H1 (cell line): ENCODE results near the gene GABBR1.

Source experiments
- BCL11A ChIP-seq, 2 experiments: IDR thresholded peaks; one replicate each; pipeline ENCODE4 v1.6.1; 2011; ENCODE audit warnings: low read depth in 2 of 2, low read length in 2 of 2, mild to moderate bottlenecking in 2 of 2
- BRCA1 ChIP-seq: IDR thresholded peaks from 2 replicates; pipeline ENCODE4 v1.6.1; 2012; ENCODE audit warnings: low read depth, low read length, improper control_type of control experiment
- CHD2 ChIP-seq: IDR thresholded peaks from 2 replicates; pipeline ENCODE4 v1.6.1; 2012; ENCODE audit warnings: low read length, improper control_type of control experiment
- CREB1 ChIP-seq: IDR thresholded peaks from 2 replicates; pipeline ENCODE4 v1.6.1; 2012; ENCODE audit warnings: inconsistent platforms
- JUN ChIP-seq: IDR thresholded peaks from 2 replicates; pipeline ENCODE4 v1.6.1; 2011; ENCODE audit warnings: low read depth, mild to moderate bottlenecking, improper control_type of control experiment, low read length
- KDM1A ChIP-seq: fragments of 200-600, 300-600 bp; sonication (generic); IDR thresholded peaks from 2 replicates; pipeline ENCODE4 v1.7.1; 2016; ENCODE audit warnings: mild to moderate bottlenecking, low read length, borderline replicate concordance
- POLR2A ChIP-seq, 2 experiments: IDR thresholded peaks; 1 replicate in 1 of 2; 2 replicates in 1 of 2; pipeline ENCODE4 v1.6.1; 2011; ENCODE audit warnings: low read depth in 2 of 2, low read length in 2 of 2, mild to moderate bottlenecking in 2 of 2; ENCODE audit errors: control extremely low read depth in 1 of 2
- POLR2AphosphoS5 ChIP-seq: IDR thresholded peaks from 2 replicates; pipeline ENCODE4 v1.6.1; 2011; ENCODE audit warnings: low read depth, low read length
- SP1 ChIP-seq: IDR thresholded peaks from 2 replicates; pipeline ENCODE4 v1.6.1; 2011; ENCODE audit warnings: low read depth, low read length
- TAF1 ChIP-seq: IDR thresholded peaks from 2 replicates; pipeline ENCODE4 v1.6.1; 2011; ENCODE audit warnings: mild to moderate bottlenecking, low read depth, low read length
- TAF7 ChIP-seq: optimal IDR thresholded peaks from 2 replicates; pipeline ENCODE3; 2011; ENCODE audit warnings: low read depth, mild to moderate bottlenecking, inconsistent platforms, low read length, moderate library complexity, borderline replicate concordance
- TF ChIP-seq, protein P1 (sequence below), 3 experiments: IDR thresholded peaks; 1 replicate in 2 of 3; 2 replicates in 1 of 3; pipeline versions ENCODE4 v1.5.1 to v1.6.1; 2011; ENCODE audit warnings: low read length in 3 of 3, mild to moderate bottlenecking in 3 of 3, inconsistent platforms in 2 of 3, low read depth in 1 of 3, moderate library complexity in 1 of 3; ENCODE audit not compliant: insufficient read depth in 1 of 3; ENCODE audit errors: control extremely low read depth in 1 of 3

DNA sequence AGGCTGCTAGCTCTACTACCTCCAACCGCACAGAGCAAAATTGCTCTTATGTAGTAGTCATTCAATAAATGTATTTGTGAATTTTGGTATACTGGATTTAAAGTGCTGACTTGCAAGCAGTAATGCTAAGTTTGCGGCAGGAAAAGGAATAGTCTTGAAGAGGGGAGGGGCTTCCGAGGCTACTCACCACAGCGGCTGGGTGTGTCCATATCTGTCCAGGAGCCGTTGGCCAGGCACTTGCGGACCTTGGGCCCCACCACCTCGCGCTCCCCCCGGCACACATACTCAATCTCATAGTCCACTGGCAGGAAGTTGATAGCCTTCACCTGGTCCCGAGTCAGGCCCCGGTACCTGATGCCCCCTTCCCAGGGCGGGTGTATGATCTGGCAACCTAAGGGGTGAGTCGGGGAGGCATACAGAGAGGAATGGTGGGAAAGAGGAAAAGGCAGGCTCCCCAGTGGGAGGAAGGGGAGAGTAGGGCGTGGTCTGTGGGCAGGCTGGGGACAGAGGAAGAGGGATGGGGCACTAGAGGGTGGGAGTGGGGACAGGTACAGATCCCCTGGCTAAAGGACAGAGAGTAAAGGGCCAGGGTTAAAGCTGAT is 1.7 kb downstream of the GABBR1 start:
- TF ChIP-seq, protein P1, sequence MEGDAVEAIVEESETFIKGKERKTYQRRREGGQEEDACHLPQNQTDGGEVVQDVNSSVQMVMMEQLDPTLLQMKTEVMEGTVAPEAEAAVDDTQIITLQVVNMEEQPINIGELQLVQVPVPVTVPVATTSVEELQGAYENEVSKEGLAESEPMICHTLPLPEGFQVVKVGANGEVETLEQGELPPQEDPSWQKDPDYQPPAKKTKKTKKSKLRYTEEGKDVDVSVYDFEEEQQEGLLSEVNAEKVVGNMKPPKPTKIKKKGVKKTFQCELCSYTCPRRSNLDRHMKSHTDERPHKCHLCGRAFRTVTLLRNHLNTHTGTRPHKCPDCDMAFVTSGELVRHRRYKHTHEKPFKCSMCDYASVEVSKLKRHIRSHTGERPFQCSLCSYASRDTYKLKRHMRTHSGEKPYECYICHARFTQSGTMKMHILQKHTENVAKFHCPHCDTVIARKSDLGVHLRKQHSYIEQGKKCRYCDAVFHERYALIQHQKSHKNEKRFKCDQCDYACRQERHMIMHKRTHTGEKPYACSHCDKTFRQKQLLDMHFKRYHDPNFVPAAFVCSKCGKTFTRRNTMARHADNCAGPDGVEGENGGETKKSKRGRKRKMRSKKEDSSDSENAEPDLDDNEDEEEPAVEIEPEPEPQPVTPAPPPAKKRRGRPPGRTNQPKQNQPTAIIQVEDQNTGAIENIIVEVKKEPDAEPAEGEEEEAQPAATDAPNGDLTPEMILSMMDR (IDR thresholded peaks at IDR 0.05; ENCODE audit: control extremely low read depth in 1 of 3, insufficient read depth in 1 of 3, low read depth in 1 of 3, low read length in 3 of 3), result no peak
- no peak for TF ChIP-seq POLR2AphosphoS5
- TF ChIP-seq TAF1, result no peak
- no peak for TF ChIP-seq CREB1
- no peak for TF ChIP-seq SP1
- TF ChIP-seq KDM1A, result no peak
- TF ChIP-seq BCL11A (IDR thresholded peaks at IDR 0.05; ENCODE audit: low read depth in 2 of 2, low read length in 2 of 2), result no peak
- no peak for TF ChIP-seq BRCA1
- TF ChIP-seq JUN, result no peak
- TF ChIP-seq POLR2A (IDR thresholded peaks at IDR 0.05; ENCODE audit: control extremely low read depth in 1 of 2, low read depth in 2 of 2, low read length in 2 of 2), result no peak
- no peak for TF ChIP-seq CHD2
- no peak for TF ChIP-seq TAF7
